Limb (tissue), 2 donors: Measurements from ENCODE around the gene HLCS.
"Not testable (repeated sequence)": the region's sequence is repeated elsewhere in the genome, so short reads cannot be mapped to it uniquely, and the experiment has no call there.

ENCODE experiments used
- DNase-seq, 2 donors: peaks; one replicate each; pipeline ENCODE4 v3.0.0-alpha.2; 2016; ENCODE audit errors: extremely low spot score in 2 of 2

Gene HLCS

DNA sequence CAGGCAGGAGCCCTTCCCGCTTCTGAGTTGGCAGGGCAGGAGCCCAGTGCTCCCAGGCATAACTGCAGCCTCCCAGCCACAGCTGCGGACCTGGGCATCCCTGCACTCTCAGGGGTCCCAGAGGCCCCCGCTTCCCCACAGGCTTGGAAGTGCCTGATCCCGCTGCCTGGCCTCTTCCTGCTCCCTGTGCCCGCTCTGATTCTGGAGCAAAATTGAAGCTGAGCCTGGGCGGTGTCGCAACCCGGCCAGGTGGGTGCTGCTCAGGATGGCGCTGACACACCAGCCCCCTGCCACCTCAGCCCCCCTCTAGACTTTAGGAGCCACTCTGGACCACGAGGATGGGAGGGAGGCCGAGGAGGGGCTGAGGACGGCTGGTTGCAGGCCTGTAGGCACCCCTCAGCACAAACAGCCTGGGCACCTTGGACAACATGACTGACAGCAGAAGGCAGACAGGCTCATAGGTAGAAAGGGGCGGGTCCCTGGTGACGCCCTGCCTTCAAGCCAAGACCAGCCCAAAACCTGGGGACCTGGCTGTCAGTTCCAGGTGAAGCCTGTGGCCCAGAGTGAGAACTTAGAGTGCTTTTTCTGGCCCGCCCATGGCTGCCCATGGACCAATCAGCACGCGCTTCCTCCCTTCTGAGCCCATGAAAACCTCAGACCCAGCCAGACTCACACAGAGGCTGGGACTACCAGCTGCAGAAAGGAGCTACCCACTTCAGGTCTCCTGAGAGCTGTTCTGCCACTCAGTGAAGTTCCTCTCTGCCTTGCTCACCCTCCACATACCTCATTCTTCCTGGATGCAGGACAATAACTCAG is 7.2 kb downstream of the HLCS start:
- no peak for DNase-seq

DNA sequence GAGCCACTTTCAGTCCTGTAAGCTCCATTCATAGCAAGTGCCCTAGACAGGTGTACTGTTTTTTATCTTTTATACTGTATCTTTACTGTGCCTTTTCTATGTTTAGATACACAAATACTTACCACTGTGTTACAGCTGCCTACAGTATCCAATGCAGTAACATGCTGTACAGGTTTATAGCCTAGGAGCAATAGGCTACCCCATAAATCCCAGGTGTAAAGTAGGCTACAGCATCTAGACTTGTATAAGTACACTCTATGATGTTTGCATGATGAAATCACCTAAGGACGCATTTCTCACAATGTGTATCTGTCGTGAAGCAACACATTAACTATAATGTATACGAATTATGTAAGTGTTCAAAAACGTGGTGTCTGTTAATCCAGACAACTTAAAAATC is 10.7 kb downstream of the HLCS start:
- DNase-seq = no peak

DNA sequence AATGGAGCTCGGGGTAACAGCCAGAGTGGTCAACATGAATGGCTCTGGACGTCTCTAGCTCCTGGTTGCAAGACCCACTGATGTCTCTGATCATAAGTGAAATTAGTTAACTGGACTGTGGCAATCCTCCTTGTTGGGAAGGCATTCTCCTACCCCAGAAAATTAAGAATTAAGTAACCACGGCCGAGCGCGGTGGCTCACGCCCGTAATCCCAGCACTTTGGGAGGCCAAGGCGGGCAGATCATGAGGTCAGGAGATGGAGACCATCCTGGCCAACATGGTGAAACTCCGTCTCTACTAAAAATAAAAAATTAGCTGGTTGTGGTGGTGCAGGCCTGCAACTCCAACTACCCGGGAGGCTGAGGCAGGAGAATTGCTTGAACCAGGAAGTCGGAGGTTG is 14.1 kb downstream of the HLCS start:
- DNase-seq = not testable (repeated sequence)

DNA sequence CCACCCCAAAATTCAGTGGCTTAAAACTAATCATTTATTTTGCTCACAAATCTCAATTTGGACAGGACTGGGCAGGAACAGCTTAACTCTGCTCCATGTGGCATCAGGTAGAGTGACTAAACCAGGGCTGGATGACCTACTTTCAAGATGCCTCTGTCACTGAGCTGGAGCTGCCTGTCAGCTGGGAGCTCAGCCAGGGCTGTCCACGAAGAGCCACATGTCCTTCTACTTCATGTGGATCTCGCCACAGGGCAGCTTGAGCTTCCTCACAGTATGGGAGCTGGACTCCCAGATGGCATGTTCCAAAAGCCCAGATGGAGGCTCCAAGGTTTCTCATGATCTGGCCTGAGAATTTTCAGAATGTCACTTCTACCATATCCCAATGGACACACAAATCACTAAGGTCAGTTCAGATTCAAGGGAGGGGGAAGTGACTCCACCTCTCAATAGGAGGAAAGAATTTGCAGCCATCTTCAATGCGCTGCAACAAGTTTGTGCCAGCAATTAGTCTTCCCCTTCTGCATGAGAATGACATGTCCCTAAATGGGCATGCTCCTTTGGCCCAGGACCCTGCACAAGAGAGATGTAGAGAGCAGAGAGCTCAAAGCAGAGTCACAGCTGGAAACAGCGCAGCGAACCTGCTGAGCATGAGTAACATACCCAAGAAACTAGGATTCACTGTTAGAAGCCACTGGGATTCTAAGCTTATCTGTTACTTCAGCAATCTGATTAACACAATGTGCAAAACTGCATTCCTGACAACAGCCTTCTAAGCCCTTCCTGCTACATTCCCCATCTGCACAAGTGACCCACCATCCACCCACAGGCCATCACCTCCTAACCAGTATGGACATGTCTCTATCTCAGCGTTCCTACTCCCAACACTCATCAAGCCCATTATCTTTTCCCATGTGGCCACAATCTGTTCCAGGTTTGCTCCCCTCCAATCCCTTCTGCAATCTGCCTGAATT is 17.0 kb downstream of the HLCS start:
- no peak for DNase-seq

DNA sequence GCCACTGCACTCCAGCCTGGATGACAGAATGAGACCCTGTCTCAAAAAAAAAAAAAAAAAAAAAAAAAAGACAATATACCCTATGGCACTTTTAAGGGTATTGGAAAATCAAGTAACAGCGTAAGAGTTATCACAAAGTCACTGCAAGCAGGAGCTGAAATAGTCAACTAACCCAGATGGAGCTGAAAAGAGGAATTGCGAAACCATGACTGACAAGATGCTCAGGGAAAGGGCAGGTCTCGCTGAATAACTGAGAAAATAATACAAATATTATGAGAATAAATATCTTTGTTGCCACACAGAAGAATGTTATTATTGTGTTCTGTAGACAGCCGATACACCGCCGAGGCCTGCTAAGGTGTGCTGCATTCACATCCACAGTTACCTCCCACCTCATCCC is 17.8 kb downstream of the HLCS start:
- DNase-seq = no peak

DNA sequence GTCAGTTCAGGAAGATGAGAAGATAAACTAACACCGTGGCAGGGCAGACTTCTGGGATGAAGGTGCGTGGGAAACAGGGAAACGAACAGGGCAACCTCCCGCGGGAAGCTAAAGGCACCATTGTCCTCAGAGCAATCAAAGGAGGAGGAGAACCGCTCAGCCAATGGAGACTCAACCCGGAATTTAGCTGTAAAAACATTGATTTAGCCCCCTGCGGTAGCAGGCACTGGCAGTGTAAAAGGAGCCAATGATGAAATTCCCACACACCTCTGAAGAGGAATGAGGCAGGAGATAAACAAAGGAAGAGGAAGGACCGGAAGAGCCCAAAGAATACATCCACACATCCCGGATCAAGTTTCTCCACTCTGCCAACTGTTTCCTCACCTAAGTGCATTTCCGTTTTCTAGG is 19.5 kb downstream of the HLCS start:
- DNase-seq = no peak

DNA sequence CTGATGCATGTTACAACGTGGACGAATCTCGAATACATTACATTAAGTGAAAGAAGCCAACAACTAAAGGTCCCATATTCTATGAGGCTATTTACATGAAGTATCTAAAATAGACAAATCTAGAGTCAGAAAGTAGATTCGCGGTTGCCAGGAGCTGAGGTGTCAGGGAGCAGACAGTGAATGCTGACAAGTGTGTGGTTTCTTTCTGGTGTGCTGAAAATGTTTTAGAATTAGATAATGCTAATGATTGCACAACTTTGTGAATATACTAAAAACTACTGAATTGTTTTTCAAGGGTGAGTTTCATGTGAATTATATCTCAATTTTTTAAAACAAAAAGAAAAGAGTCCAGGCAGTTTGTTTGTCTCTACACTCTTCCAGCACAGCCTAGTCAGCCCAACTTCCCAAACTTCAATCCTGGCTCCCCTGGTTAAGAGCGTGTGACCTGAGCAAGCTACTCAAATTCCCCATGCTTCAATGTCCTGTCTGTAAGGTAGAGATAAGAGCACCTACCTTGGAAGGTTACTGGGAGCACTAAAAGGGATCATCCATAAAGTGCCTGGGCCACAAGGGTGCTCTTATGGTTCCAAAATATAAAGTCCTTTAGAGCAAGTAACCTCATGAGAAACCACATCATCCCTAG is 20.9 kb downstream of the HLCS start:
- DNase-seq = no peak

DNA sequence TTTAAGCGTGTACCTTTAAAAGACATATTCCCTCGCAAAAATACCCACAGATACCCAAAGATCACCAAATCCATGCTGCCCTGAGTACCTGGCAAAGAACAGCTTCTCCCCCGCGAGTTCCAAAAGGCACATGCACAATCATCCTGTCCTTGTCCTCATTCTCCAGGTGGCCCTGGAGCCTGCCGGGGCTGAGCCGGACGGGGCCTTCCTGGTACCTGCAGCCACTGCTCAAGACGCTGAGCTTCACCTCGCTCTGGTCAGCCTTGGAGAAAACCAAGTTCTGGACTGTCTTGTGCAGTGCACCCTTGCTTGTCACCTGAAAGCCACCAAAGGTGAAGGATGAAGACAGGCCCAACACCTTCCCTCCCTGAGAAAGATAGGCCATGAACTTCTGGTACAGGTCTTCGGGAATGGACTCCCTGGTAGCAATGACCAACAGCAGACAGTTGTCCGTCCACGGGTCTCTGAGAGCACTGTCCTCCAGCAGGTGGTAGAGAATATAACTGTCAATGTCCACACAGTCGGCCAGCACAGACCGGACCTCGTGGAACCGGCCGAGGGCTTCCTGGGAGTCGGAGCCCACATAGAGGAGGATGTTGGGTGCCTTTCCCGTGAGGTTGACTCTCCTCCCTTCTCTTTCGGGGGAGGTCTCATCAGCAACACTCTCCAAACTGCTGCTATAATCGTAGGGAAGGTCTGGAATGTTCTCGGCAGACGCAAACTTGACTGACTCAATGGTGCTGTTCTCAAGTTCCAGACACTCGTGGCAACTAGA is 29.9 kb downstream of the HLCS start:
- no peak for DNase-seq

DNA sequence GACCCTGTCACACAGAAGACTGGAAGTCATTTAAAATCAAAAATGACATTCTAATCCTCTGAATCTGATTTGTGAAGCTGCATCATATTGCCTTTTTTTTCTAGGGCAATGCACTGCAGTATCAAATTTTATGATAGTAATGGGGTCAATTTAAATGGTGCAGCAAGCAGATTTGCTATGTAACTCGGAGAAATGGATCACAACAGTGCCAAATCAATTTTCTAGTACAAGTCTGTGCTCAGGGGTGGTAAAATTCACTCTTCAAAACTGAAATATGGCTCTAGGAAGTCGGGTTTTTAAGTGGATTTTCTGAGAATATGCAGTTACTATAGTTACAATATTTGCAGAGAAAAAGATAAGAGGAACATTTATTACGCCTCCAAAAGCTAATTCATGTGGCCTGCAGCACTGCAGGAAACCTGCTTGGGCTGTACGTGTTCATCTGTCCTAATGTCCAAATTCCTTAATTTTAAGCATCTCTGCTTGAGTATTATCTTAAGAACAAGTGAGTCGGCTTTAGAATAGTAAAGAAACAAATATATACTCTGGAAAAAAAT is 31.5 kb downstream of the HLCS start:
- no peak for DNase-seq

DNA sequence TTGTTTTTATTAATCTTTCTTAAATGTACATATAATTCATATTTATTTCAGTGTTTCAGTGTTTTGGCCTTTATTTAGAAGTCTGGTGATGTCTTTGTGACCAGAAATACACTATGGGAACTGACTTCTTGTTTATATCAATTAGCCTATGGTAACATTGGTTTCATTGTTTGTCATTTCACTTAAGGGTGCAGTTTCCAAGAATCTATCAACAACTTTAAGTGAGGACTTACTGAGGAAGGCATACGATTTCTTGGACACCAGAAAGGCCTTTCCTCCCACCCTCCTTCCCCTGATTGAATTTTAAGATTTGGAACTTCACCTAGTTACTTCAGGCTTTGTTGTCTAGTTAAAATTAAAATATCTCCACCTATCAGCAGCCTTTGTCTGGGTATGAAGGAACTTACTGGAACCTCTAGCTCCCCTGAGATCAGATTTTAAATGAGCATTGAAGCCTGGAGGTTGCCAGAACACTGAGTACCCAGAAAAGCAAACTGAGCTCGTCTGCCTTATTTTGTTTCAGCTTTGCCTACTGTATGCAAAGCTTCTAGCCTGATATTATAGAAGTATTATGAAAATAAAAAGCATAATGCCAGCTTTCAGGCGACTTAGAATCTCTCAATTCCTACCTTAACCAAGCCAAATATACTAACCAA is 34.2 kb downstream of the HLCS start:
- no peak for DNase-seq

DNA sequence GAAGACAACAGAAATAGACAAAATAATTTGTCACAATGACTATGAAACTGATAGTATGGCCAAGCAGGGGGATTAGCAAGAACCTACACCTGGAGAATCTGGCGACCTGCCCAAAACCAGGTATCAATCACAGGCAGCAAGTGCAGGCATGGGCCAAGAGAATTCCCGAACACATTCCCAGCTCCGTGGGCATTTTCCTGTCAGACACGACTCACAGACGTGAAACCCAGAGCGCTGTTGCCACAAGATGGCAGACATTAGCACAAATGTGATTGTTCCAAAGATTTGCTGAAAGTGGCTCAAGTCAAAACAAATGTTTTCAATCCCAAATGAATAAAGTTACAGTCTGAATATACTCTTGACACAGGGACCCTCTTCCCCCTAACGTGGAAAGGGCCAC is 36.8 kb downstream of the HLCS start:
- DNase-seq = no peak

DNA sequence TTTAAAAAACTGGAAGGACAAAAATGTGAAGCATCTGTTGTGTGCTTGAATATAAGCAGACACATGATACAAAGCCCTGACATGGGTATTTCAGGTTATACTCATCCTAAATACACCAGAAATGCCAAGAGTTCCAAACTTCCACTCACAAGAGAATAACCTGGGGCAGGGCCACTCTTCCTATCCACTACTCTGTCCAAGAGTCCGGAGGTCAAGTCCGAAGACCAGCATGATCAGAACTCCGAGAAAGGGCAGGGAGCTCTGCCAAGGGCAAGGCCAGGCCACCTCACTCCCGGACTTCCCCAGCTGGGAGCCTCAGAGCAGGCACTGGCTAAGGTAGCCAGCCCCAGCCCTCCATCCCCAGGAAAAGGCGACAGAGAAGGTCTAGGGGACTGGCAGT is 37.5 kb downstream of the HLCS start:
- no peak for DNase-seq

DNA sequence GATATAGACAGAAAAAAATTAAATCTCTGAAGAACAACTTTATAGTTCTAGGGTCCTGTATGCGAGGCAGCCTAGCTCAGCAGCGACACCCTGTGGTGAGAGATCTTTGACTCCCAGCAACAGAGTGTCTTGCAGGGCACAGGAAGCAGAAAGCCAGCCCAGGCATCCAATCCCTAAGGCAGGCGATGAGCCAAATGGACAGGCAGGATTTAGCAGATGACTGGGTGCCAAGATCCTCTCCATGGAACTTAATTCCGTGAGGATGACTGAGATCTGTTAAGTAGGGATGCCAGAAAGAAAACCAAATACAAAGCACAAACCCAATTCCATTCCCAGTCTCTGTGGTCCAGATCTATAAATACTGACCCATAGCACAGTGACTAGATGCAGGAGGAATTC is 38.8 kb downstream of the HLCS start:
- DNase-seq = peak; percentile 87 to 90

DNA sequence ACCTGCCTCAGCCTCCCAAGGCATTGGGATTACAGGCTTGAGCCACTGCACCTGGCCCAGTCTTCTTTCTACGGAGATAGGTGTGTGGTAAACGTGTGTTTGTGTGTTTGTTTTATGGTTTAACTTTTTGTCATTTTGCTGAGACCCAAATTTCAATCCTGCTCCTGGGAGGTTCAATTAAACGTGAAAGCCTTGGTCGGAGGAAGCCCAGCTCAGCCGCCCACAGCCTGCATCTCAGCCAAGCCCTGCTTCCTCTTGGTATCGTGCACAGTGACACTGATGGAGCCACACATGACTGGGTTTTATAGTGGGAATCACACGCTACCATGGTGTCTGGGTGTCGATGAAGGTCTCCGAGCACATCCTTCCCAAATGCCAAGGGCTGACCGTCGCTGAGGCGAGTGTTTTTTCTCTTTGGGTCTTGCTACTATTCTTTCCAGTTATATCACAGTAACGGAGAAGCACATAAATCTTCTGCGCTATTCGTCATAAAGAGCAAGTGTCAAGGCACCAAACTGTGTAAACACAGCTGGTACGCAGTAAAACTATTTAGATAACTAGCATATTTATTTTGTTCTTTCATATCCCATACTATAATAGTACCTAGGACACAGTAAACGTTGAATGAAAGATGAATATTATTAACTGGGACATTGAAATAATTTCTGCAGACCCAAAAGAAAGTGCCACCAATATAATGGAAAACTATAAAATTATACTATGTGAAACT is 39.3 kb downstream of the HLCS start:
- no peak for DNase-seq

DNA sequence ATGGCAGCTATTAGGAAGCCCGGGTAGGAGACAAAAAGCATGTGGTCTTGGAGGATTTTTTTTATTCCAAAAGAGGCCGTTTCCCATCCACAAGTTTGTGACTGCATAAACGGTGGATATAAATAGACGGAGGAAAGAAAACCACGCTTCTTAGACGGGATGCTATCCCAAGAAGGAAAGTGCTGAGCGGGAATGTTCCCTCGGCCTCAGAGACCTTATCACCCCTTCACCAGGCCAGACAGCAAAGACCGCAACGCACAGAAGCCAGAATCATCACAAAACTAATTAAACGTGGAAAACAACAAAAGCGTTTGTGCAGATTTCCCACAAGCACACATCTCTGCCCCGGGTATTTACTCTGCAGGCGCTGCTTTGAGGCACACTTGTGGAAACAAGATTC is 43.2 kb downstream of the HLCS start:
- no peak for DNase-seq

DNA sequence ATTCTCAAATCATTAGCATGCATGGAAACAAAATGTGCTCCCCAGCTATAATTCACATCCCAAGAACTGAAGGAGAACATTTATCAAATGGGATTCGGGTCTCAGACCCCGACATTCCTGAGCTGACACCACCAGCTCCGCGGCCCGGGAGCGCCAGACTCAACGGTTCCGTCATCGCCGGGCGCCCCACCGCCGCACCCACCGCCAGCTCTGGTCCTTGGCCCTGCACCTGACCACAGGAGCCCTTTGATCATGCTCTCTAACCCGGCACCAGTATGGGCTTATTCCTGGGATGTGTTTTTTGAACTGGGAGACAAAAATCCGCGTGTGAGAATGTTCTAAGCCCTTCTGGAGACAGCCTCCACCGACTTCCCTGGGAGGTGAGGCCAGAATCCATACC is 43.6 kb downstream of the HLCS start:
- DNase-seq = no peak

DNA sequence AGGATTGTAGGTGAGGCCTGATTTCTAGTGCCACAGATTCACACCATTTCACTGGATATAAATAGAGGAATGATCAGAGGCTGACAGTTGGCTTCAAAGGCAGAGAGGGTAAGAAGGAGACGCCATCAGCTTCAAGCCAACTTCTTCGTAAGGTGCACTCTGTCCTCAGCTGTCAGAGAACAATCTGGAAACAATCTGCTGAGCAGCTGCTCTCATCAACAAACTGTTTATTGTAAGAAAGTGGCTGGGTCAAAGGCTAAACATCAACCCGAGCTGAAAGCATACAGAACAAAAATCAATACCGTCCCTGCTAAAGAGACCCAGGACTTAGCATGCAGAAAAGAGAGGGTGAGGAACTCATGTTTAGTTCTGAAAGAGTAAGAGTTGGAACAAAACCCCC is 48.2 kb downstream of the HLCS start:
- no peak for DNase-seq

DNA sequence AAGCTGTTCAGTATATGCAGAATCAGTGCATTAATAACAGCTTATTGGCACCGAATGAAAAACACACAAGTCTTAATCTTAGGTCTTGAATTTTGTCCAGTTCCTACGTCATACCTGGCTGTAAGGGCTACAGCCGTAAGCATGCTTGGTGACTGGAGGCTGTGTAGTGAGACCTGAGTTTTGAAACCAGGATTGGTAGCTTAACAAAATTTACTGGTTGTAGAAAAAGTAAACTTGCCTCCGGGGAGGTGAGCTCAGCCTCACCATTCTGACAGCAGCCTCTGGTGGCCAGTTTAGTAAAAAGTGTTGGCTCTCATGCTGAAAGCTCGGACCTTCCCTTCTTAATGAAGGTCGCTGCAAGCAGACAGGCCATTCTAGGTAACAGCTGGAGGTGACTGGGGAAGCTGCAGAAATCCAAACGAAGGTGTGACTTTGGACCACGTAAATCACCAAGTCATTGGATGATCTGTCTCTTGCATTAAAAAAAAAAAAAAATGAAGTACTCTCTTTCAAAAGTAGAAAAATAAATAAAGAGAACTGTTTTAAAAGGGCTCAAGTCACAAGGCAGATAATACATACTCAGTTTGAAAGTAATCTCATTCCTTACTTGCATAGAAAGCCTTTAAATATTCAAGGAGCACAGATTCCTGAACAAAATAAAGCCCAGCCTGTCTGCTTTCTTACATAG is 48.9 kb downstream of the HLCS start:
- DNase-seq = peak in 1 of 2 donors; percentile 67

DNA sequence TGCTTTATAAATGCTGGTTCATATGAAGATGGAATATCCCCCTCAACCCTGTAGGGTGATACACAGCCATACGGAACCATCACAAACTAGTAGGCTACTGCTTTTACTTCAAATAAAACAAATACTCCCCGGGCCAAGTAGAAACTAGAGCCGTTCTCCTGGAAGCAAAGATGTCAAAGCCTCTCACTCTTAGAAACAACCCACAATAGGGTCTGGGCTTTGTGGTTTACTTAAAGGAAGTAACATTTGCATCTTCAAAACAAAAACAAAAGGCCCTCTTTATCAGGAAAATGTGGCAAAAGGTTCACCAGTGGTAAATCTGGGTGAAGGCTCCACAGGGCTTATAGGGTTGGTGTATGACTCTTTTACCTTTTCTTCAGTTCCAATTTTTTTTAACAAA is 49.8 kb downstream of the HLCS start:
- no peak for DNase-seq
